GM19043 (cell line): ENCODE data around the gene ATP2B1.
A peak's percentile ranks its signal among the peaks of the same experiment; 100 is the strongest.

ENCODE experiments used
- ATAC-seq: cut with Tn5 transposase; IDR thresholded peaks from one replicate; pipeline ENCODE4 v1.9.1; 2021; ENCODE audit warnings: low read depth; ENCODE audit not compliant: unreplicated experiment

ATP2B1 gene

GRCh38 chr12:89694542-89694941 is 14.1 kb downstream of the ATP2B1 start:
- ATAC-seq, result no peak

- ATAC-seq, result no peak
Measured at GRCh38 chr12:89693639-89694202, 14.9 kb downstream of the ATP2B1 start.

DNA sequence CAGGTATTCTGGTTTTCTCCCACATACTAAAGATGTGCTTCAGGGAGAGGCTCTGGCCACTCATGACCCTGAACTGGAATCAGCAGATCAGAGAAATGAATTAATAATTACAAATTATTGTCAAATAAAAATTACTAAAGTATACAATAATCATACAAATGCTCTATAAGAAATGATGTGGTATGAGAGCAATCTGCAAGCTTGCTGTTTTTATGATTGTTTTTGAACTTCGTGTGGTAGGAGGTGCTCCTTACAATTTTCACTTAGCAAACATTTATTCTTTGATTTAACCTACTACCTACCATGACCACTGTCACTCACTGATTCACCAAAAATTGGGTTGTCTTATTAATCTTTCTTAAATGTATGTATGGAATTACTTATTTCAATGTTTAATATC is 16.2 kb downstream of the ATP2B1 start:
- ATAC-seq, result no peak

DNA sequence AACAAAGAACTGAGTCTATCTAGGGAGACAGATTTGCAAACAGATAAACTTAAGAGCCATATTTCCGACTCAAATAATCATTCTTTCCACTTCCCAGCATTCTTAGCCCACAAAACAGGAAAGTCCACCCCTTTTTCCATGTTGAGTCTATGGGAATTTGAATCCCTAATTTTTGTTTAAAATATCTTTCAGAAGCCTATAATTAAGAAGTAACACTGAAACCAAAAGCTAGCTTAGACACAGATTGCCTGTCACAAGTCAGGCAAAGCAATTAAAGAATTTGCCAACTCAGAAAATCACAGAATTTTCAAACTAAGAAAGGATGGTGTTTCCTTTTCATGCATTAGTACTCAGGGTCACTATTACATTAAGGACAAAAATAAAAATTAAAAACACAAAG is 17.0 kb downstream of the ATP2B1 start:
- ATAC-seq, result no peak

DNA sequence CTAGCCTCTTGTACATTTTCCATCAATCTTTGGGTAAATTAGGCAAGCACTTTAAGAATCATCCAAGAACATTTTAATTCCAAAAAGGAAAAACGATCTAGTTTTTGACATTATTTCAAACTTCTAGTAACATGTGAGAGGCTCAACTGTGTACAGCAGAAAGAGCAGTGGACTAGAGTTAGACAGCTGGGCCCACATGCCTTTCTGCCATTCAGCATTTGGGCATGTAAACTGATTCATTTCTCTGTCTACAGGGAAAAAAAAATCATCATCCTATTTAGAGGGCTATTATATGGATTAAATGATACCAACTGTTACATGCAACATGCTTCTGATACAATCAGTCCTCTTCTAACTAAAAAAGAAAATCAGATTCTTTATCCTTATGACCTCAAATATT is 17.7 kb downstream of the ATP2B1 start:
- ATAC-seq, result no peak

GRCh38 chr12:89689306-89689705 is 19.3 kb downstream of the ATP2B1 start:
- no peak for ATAC-seq

GRCh38 chr12:89686311-89686710 is 22.3 kb downstream of the ATP2B1 start:
- ATAC-seq, result no peak

DNA sequence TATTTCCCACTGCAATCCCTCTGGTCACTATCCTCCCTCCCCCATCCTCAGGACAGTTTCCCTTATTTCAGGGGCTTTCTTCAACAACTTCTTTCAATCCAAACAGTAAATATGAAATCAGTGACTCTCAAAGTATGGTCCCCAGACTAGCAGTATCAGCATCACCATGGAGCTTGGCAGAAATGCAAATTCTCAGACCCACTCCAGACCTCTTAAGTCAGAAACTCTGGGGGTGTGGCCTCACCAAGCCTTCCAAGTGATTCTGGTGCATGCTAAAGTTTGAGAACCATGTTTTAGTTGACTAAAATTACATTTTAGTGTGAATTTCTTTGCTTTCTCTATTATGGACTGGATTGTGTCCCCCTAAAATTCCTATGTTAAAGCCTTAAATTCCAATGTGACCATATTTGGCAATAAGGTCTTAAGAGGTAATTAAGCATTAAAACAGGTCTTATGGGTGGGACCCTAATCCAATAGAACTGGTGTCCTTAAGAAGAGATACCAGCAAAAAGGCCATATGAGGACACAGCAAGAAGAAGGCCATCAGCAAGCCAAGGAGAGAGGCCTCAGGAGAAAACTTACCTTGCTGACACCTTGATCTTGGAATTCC is 23.2 kb downstream of the ATP2B1 start:
- ATAC-seq, result no peak

DNA sequence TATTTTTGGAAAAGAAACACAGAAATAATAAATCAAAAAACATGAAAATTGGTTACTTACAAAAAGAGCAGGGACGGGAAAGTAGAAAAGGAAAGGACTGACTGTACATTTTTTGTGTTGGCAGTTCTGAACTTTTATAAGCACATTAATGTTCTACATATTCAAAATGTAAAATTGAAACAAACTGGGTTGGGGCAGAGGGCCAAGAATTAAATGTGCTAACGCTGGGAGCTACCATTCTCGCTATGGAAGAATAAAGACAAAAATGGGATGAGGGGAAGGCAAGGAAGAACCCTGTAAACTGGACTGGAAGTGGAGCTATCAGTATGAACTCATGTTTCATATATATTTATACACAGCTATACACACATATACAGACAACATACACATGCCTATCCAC is 24.5 kb downstream of the ATP2B1 start:
- no peak for ATAC-seq

DNA sequence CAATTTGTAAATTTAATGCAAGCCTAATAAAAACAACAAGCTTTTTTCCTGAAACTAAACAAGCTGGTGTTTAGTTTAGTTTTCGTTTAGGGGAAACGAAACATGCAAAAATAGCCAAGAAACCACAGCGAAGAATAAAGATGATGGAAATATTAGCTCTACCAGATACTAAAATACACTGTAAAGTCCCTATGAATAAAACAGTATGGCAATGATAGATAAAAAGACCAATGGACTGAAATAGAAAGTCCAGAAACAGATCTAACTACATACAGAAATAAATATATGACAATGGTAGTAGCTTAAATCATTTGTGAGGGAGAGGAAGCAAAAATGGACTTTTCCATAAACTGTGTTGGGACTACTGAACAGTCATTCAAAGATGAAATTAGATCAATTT is 26.4 kb downstream of the ATP2B1 start:
- ATAC-seq, result no peak

DNA sequence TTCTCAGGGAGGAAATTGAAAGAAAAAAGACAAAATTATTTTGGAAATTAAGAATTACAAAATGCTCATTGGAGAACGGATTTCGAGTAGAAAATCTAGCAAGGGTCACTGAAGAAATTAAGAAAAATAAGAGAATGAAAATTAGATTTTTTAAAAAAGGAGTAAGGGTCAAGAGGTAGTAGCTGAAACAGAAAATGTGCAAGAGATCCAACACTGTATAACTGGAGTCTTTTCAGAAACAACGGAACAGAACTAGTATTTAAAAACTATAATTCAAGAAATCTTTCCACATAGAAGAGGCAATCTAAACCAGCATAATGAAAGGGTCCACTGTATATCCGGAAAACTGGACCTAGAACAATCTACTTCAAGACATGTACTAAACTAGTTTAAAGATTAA is 28.2 kb downstream of the ATP2B1 start:
- no peak for ATAC-seq

GRCh38 chr12:89679631-89680030 is 29.0 kb downstream of the ATP2B1 start:
- ATAC-seq, result no peak

DNA sequence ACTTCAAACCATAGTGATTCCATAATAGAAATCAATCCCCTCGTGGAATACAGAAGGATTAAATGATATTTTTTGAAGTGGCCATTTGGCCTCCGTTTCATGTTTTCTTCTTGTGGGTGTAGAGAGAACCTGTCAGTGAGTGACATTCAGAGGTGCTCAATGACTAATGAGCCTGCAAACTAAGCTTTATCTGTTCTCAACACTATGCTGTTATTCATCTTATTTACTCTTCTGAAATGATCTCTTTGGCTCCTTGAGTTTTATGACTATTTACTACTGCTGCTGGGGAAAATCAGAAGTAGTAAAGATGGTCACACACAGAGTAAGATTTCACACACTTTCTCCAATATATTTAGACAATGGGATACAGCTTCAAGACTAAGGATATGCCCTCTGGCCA is 30.4 kb downstream of the ATP2B1 start:
- ATAC-seq, result no peak

DNA sequence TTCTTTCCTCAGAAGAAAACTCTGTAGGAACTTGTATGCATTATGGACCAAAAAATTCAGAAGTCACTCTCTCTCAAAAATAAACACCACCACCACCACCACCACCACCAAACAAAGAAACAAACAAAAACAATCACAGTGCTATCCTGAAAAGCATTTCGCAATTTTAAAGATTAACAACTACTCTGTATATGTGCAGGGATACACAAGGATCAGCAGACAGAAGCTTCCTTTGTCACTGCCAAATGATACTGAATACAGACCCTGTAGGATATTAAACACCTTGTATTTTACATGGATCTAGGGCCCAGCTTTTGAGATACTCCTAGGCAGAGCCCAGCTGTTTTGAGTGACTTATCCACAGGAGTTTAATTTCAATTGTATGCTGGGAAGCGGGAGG is 31.7 kb downstream of the ATP2B1 start:
- ATAC-seq, result no peak

DNA sequence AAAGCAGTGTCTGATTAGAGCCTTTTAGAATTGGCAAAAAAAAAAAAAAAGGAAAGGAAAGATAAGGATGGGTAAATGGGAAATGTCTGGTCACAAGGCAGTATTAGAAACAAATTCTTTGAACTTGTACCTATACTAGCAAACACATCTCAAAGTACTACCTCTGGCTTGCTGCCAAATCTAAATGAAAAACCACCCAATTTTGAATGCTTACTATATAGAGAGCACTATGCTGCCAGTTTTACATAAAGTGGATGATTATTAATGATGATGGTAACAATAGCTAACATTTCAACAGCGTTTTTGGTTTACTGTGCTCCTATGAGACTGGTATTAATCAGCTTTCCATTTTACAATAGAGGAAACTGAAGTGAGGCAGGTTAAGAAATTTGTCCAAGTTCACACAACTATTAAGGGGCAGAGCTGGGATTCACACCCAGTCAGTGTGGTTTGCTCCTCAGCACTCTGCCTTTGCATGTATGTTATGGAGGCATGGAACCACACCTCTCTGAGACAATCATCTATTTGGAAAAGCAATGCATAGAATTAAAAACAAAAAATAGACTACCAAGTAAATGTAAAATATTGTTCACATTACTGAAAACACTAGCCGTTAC is 34.2 kb downstream of the ATP2B1 start:
- ATAC-seq, result no peak

GRCh38 chr12:89673603-89674002 is 35.0 kb downstream of the ATP2B1 start:
- ATAC-seq, result no peak

- no peak for ATAC-seq
Measured at GRCh38 chr12:89672589-89672979, 36.1 kb downstream of the ATP2B1 start.

- no peak for ATAC-seq
Measured at GRCh38 chr12:89671469-89671868, 37.2 kb downstream of the ATP2B1 start.

DNA sequence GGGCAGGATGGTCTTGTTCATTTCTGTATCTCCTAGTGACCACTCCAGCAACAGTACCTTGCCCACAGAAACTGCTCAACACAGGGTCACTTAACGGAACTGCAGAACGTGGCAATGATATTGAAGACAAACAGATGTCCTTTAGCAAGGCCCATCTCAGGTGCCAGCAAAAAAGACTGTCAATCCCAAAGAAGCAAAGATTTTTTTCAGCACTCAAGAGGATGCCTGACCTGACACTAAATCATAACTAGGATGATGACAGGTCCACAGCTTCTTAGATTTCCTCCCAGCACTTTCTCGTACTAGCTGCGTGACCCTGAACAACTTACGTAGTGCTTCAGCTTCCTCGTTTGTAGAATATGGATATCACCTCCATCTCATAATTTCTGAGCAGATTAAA is 39.4 kb downstream of the ATP2B1 start:
- no peak for ATAC-seq

DNA sequence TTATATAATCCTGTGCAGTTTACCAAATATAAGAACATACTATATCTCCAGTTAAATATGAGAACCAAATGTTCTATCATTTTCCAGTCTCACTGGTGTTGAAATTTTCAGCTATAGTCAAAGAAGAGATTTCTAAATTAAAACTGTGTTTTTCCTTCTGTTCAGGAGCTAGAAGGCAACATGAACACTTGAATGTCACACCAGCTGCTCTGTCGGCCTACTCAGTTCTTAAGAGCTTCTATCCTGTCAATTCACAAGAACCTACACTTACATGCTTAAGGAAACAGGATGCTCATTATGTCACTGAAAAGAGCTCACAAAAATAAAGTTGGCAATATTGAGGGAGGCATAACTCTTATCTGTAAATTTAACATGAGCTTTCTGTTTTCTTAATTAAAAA is 43.1 kb downstream of the ATP2B1 start:
- ATAC-seq, result no peak

DNA sequence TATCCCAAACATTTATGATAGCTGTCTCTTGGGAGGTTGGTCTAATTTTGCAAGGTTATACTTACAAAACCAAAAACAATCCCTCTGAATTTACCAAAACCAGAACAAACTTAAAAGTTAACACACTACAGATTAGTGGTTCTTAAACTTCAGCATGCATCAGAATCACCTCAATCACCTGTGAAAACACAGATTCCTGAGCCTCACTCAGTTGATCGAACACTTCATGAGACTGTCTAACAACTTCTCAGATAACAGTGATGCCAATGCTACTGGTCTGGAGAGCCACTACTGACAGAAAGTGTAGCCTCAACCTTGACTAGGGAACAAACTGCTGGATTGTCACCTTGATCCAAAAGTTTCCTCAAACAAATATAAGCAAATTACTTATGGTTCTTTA is 44.2 kb downstream of the ATP2B1 start:
- no peak for ATAC-seq

- peak; percentile 73 for ATAC-seq
Measured at GRCh38 chr12:89663577-89664357, 44.9 kb downstream of the ATP2B1 start.
